HL-60 (cell line): ENCODE results near the gene OLFML2B.

Source experiments
- POLR2AphosphoS5 ChIP-seq: IDR thresholded peaks from 2 replicates; pipeline ENCODE4 v1.6.1; 2012; ENCODE audit warnings: low read depth
- TF ChIP-seq, protein P1 (sequence below): IDR thresholded peaks from one replicate; pipeline ENCODE4 v1.5.1; 2011; ENCODE audit warnings: low read length, control low read depth, inconsistent platforms; ENCODE audit not compliant: insufficient read depth

DNA sequence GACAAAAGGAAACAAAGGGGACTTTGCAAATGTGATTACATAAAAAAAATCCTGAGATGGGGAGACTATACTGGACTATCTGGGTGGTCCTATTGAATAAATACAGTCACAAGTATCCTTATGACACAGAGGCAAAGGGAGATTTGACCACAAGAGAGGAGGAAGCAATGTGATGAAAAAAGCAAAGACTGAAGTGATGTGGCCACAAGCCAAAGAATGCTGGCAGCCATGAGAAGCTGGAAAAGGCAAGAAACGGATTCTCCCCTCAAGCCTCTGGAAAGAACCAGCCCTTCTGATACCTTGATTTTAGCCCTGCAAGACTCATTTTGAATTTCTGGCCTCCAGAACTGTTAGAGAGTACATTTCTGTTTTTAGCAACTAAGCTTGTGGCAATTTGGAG, 36.4 kb downstream of the OLFML2B start:
- no peak for TF ChIP-seq POLR2AphosphoS5
- TF ChIP-seq, protein P1, sequence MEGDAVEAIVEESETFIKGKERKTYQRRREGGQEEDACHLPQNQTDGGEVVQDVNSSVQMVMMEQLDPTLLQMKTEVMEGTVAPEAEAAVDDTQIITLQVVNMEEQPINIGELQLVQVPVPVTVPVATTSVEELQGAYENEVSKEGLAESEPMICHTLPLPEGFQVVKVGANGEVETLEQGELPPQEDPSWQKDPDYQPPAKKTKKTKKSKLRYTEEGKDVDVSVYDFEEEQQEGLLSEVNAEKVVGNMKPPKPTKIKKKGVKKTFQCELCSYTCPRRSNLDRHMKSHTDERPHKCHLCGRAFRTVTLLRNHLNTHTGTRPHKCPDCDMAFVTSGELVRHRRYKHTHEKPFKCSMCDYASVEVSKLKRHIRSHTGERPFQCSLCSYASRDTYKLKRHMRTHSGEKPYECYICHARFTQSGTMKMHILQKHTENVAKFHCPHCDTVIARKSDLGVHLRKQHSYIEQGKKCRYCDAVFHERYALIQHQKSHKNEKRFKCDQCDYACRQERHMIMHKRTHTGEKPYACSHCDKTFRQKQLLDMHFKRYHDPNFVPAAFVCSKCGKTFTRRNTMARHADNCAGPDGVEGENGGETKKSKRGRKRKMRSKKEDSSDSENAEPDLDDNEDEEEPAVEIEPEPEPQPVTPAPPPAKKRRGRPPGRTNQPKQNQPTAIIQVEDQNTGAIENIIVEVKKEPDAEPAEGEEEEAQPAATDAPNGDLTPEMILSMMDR, result no peak
